GM12878 (cell line): ENCODE results near the gene CEP170B. TPM values are rescaled to one million over a fixed set of nuclear protein-coding genes. Genes with fewer than 3 reads are reported as not detected.

Experiments used
- ATAC-seq: fragments of 200-7000 bp; cut with Tn5 transposase; 3 replicates; pipeline ENCODE4 v1.9.1; 2020; ENCODE audit warnings: mild to moderate bottlenecking, moderate library complexity
- BruUV-seq: library from RNA; stranded (reverse); fragments of 400-500 nt; replicated peaks from 2 replicates; lab custom pipeline; 2021; lab: Mats Ljungman, UMichigan
- CTCF ChIA-PET: fragments of 300-600 bp; sonication (Branson Sonifier 250); formaldehyde crosslinking; extraction: SDS; loops from one replicate; lab custom pipeline; 2021; ENCODE audit warnings: inconsistent platforms; lab: Yijun Ruan, JAX
- POLR2A ChIA-PET: fragments of 350-600 bp; formaldehyde crosslinking; extraction: SDS; loops from one replicate; lab custom pipeline; 2021; ENCODE audit warnings: inconsistent platforms; lab: Charles Lee
- RAD21 ChIA-PET: fragments of 300-600 bp; sonication (Branson Sonifier 250); formaldehyde crosslinking; loops from one replicate; lab custom pipeline; 2023; ENCODE audit warnings: antibody characterized with exemption; ENCODE audit not compliant: unreplicated experiment; lab: Charles Lee
- SMC1A ChIA-PET: fragments of 300-600 bp; sonication (Branson Sonifier 250); formaldehyde crosslinking; loops from one replicate; lab custom pipeline; 2023; ENCODE audit not compliant: unreplicated experiment, uncharacterized antibody; lab: Charles Lee
- DNase-seq: peaks from one replicate; pipeline ENCODE4 v3.0.0-alpha.2; 2011; ENCODE audit warnings: low read depth, low spot score
- FAIRE-seq: peaks from 3 replicates; lab custom pipeline; 2011; peaks lifted over from hg19 to GRCh38; lab: Jason Lieb, UNC
- H2AFZ ChIP-seq: 2 replicates; pipeline ENCODE4 v1.6.0; 2011; ENCODE audit warnings: low read depth, low read length, control low read depth; ENCODE audit not compliant: control insufficient read depth
- H3K27ac ChIP-seq: 2 replicates; pipeline ENCODE4 v1.5.1; 2011; ENCODE audit warnings: control low read depth; ENCODE audit not compliant: control insufficient read depth, insufficient read depth
- H3K27me3 ChIP-seq, 2 experiments: replicated peaks in 1 of 2; 2 replicates each; pipeline versions ENCODE4 v1.6.0 to v1.6.1; 2011; ENCODE audit warnings: low read length in 1 of 2; ENCODE audit not compliant: control insufficient read depth in 2 of 2, insufficient read depth in 2 of 2
- H3K36me3 ChIP-seq, 2 experiments: 2 replicates each; pipeline ENCODE4 v1.5.1; 2011; ENCODE audit warnings: low read length in 1 of 2; ENCODE audit not compliant: control insufficient read depth in 2 of 2, insufficient read depth in 2 of 2
- H3K4me1 ChIP-seq: 2 replicates; pipeline ENCODE4 v1.6.1; 2011; ENCODE audit warnings: mild to moderate bottlenecking, low read length, moderate library complexity, mixed read lengths; ENCODE audit not compliant: control insufficient read depth, insufficient read depth
- H3K4me2 ChIP-seq: 2 replicates; pipeline ENCODE4 v1.6.0; 2011; ENCODE audit warnings: control low read depth; ENCODE audit not compliant: control insufficient read depth, insufficient read depth
- H3K4me3 ChIP-seq: fragments of 200-600 bp; sonication (generic); 2 replicates; pipeline ENCODE4 v1.5.1; 2016
- H3K79me2 ChIP-seq: 2 replicates; pipeline ENCODE4 v1.6.0; 2011; ENCODE audit warnings: low read length; ENCODE audit not compliant: control insufficient read depth, insufficient read depth
- H3K9ac ChIP-seq: 2 replicates; pipeline ENCODE4 v1.8.0; 2011; ENCODE audit warnings: low read length, control low read depth, mixed read lengths; ENCODE audit not compliant: control insufficient read depth, insufficient read depth
- H3K9me3 ChIP-seq: replicated peaks from 3 replicates; pipeline ENCODE4 v1.5.1; 2011; ENCODE audit warnings: mild to moderate bottlenecking, low read length; ENCODE audit not compliant: control insufficient read depth, insufficient read depth
- H4K20me1 ChIP-seq: 2 replicates; pipeline ENCODE4 v1.6.0; 2011; ENCODE audit not compliant: control insufficient read depth, insufficient read depth
- LARP7 ChIP-seq: fragments of 450-650 bp; IDR thresholded peaks from 2 replicates; pipeline ENCODE4 v1.6.1; 2017; ENCODE audit warnings: mild to moderate bottlenecking
- MTA3 ChIP-seq: IDR thresholded peaks from 2 replicates; pipeline ENCODE4 v1.6.1; 2012; ENCODE audit warnings: low read length, inconsistent platforms, borderline replicate concordance
- NR2C1 ChIP-seq: fragments of 450-650 bp; IDR thresholded peaks from 2 replicates; pipeline ENCODE4 v1.6.1; 2017; ENCODE audit warnings: antibody characterized with exemption, mild to moderate bottlenecking, moderate library complexity
- PBX3 ChIP-seq: IDR thresholded peaks from 2 replicates; pipeline ENCODE4 v1.6.1; 2011; ENCODE audit warnings: mild to moderate bottlenecking, low read depth, low read length, moderate library complexity; ENCODE audit not compliant: insufficient replicate concordance
- USF2 ChIP-seq: IDR thresholded peaks from 2 replicates; pipeline ENCODE4 v1.6.1; 2011; ENCODE audit warnings: low read depth, low read length, improper control_type of control experiment, borderline replicate concordance
- WGBS: methylation state at CpG from one replicate; pipeline ENCODE4 v1.1.6; 2016; ENCODE audit warnings: low lambda C conversion rate; ENCODE audit not compliant: insufficient replicate concordance, insufficient coverage; ENCODE audit errors: missing lambda C conversion rate; 5-methylcytosine and 5-hydroxymethylcytosine counted together
- in situ Hi-C: fragments of 300-500 bp; cut with MboI; formaldehyde crosslinking; loops from 9 replicates; pipeline ENCODE4 v1.14.3; 2018; ENCODE audit warnings: mixed read lengths
- intact Hi-C: fragments of 100-400 bp; cut with micrococcal nuclease; formaldehyde crosslinking; loops from one replicate; pipeline ENCODE4 v1.14.2; 2022; ENCODE audit not compliant: unreplicated experiment
- polyA plus RNA-seq, 11 experiments: library from polyadenylated mRNA; depleted of rRNA in 4 of 11; unstranded in 6 of 11; stranded (reverse) in 5 of 11; fragments of >200 nt; fragmentation: Nextera tagmentation in 4 of 11; fragmentation: Illumina TruSeq in 1 of 11; extraction: Ambion mirVana in 4 of 11; extraction: Trizol in 1 of 11; gene quantifications; 1 replicate in 1 of 11; 2 replicates in 10 of 11; pipeline versions ENCODE4 v1.2.1 to v1.2.3, GENCODE V29; 2011 to 2016; ENCODE audit warnings: inconsistent platforms in 2 of 11, missing spikeins in 2 of 11, low read depth in 1 of 11
- total RNA-seq, 4 experiments: library from RNA; depleted of rRNA in 3 of 4; stranded (reverse); fragments of >200 nt in 3 of 4; fragmentation: Illumina TruSeq in 1 of 4; extraction: Trizol in 1 of 4; gene quantifications; 2 replicates each; pipeline versions ENCODE4 v1.2.1 to v1.2.3, GENCODE V29; 2013 to 2021

Gene CEP170B
- total and polyA plus RNA-seq, 10 of the 15 experiments (the other 5 are each of a cell fraction or from before 2014, with no cell fraction given) = 0.01 to 0.44 (median 0.05) TPM; not detected in 4

GRCh38 chr14:104880584-104881210, 15.6 kb downstream of the CEP170B start:
- Histone ChIP-seq H3K4me3 (no peak overlapping the region), H2AFZ (no peak overlapping the region), H3K79me2 (no peaks in the 10 kb centered on the region), H3K9ac (no peak overlapping the region), H3K4me2 (no peak overlapping the region), H3K9me3 (no peaks in the 10 kb centered on the region), H3K27ac (no peak overlapping the region), H3K27me3 (no peaks in the 10 kb centered on the region), H3K4me1 (no peaks in the 10 kb centered on the region), H3K36me3 (no peaks in the 10 kb centered on the region), H4K20me1 (no peaks in the 10 kb centered on the region; the same call in 1 of the 2 replicates)
- FAIRE-seq = no peak
- no peak for DNase-seq
- ChIA-PET SMC1A (no interaction called here), POLR2A (interaction anchor here (0.5 kb wide), 1 partner anchor 105 kb away, joined by 3 read pairs; the partner anchor contains the start of gene CLBA1), RAD21 (no interaction called here), CTCF (no interaction called here)
- WGBS = 37% methylated on average over 7 of the region's 7 CpGs
- no TSS peak for BruUV-seq
- ATAC-seq = no peak
- TF ChIP-seq LARP7 (no peak), USF2 (no peak), MTA3 (no peak), PBX3 (no peak), NR2C1 (no peak)
- intact Hi-C loops = no loop called here
- in situ Hi-C loops = no loop called here
